Activated B cell treated with CpG ODN at 0.5 μM for 24 hours (primary cell): Measurements from ENCODE around the gene NBAS. TPM values are rescaled to one million over a fixed set of nuclear protein-coding genes. Genes with fewer than 3 reads are reported as not detected.
A peak's percentile ranks its signal among the peaks of the same experiment; 100 is the strongest.

Experiments
- ATAC-seq: fragments of 200-7000 bp; cut with Tn5 transposase; one replicate; pipeline ENCODE4 v1.10.0; 2021; ENCODE audit warnings: low read depth, mild to moderate bottlenecking, moderate library complexity
- CTCF ChIA-PET: fragments of 350-600 bp; sonication (Branson Sonifier 250); formaldehyde crosslinking; loops from one replicate; lab custom pipeline; 2021; ENCODE audit warnings: antibody characterized with exemption; lab: Charles Lee
- POLR2A ChIA-PET: fragments of 350-600 bp; sonication (Branson Sonifier 250); formaldehyde crosslinking; loops from one replicate; lab custom pipeline; 2021; ENCODE audit warnings: antibody characterized with exemption; lab: Charles Lee
- DNase-seq: peaks from one replicate; pipeline ENCODE4 v3.0.0; 2022
- H3K27ac Mint-ChIP-seq: one replicate; pipeline ENCODE4 v1.8.0; 2020; ENCODE audit warnings: mixed read lengths
- H3K27me3 Mint-ChIP-seq: one replicate; pipeline ENCODE4 v1.8.0; 2021; ENCODE audit warnings: mixed read lengths
- H3K36me3 Mint-ChIP-seq: one replicate; pipeline ENCODE4 v1.8.0; 2021; ENCODE audit warnings: low read depth, mixed read lengths
- H3K4me1 Mint-ChIP-seq: one replicate; pipeline ENCODE4 v1.8.0; 2021; ENCODE audit warnings: mixed read lengths
- H3K4me3 Mint-ChIP-seq: one replicate; pipeline ENCODE4 v1.8.0; 2020; ENCODE audit warnings: mild to moderate bottlenecking, mixed read lengths
- H3K9me3 Mint-ChIP-seq: one replicate; pipeline ENCODE4 v1.8.0; 2020; ENCODE audit warnings: mixed read lengths
- CTCF ChIP-seq: fragments of 200-600 bp; IDR thresholded peaks from one replicate; pipeline ENCODE4 v1.8.0; 2022; ENCODE audit warnings: antibody characterized with exemption, mild to moderate bottlenecking
- intact Hi-C: fragments of 100-400 bp; cut with micrococcal nuclease; formaldehyde crosslinking; loops from one replicate; pipeline ENCODE4 v1.15.1; 2024
- total RNA-seq: library from RNA; stranded (reverse); gene quantifications from 2 replicates; pipeline ENCODE4 v1.2.3, GENCODE V29; 2022

The NBAS gene
- total RNA-seq, 1 donor from 2014 or later = 40.1 TPM

DNA sequence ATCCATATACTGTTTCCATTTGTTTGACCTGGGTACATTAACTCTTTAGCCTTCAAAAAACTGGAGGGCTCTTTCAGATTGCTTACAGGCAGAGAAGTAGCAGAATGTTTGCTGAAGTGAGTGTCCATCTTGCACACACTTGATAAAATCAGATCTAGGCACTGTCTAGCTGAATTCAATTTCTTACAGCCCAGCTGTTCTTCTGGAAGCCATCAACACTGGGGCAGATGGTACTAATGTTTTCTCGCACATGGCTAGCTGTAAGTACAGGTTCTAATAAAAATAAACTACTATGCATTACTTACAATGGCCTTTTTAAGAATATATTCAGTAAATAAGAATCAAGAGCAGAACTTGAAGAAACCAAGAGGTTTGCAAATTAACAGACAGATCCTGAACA, 175.9 kb downstream of the NBAS start:
- Mint-ChIP-seq H3K4me1 (no peaks in the 10 kb centered on the region), H3K36me3 (peaks cover 43% of the 10 kb centered on the region), H3K27ac (no peak overlapping the region), H3K4me3 (no peak overlapping the region), H3K9me3 (no peaks in the 10 kb centered on the region), H3K27me3 (no peaks in the 10 kb centered on the region)
- DNase-seq (no peak), ATAC-seq (no peak)
- ChIA-PET POLR2A (no interaction called here), CTCF (no interaction called here)
- no peak for TF ChIP-seq CTCF
- intact Hi-C loops = no loop called here

GRCh38 chr2:15383695-15384350, 177.3 kb downstream of the NBAS start:
- Mint-ChIP-seq H3K4me1 (no peaks in the 10 kb centered on the region), H3K27ac (no peak overlapping the region), H3K9me3 (no peaks in the 10 kb centered on the region), H3K4me3 (no peak overlapping the region), H3K36me3 (peaks cover 40% of the 10 kb centered on the region), H3K27me3 (no peaks in the 10 kb centered on the region)
- CTCF ChIA-PET = no interaction called here
- intact Hi-C loops = no loop called here
- no peak for TF ChIP-seq CTCF
- DNase-seq = no peak
- ATAC-seq = no peak
- POLR2A ChIA-PET = no interaction called here

GRCh38 chr2:15378148-15378908, 182.8 kb downstream of the NBAS start:
- H3K27ac Mint-ChIP-seq = peak overlapping the region; percentile 48
- ChIA-PET CTCF (no interaction called here), POLR2A (no interaction called here)
- no peaks in the 10 kb centered on the region for H3K9me3 Mint-ChIP-seq
- H3K4me3 Mint-ChIP-seq = no peak overlapping the region
- no peak for DNase-seq
- intact Hi-C loops = no loop called here
- no peaks in the 10 kb centered on the region for H3K27me3 Mint-ChIP-seq
- no peak for TF ChIP-seq CTCF
- ATAC-seq = no peak
- peaks cover 7% of the 10 kb centered on the region for H3K4me1 Mint-ChIP-seq
- H3K36me3 Mint-ChIP-seq = peaks cover 48% of the 10 kb centered on the region

- POLR2A ChIA-PET = no interaction called here
- Mint-ChIP-seq H3K9me3 (no peaks in the 10 kb centered on the region), H3K36me3 (peaks cover 48% of the 10 kb centered on the region), H3K4me3 (no peak overlapping the region), H3K4me1 (peaks cover 7% of the 10 kb centered on the region), H3K27me3 (no peaks in the 10 kb centered on the region), H3K27ac (no peak overlapping the region)
- ATAC-seq (no peak), DNase-seq (no peak)
- intact Hi-C loops = no loop called here
- CTCF ChIA-PET = no interaction called here
- no peak for TF ChIP-seq CTCF
Observed at GRCh38 chr2:15377202-15377601, 183.9 kb downstream of the NBAS start.

GRCh38 chr2:15372019-15372418, 189.1 kb downstream of the NBAS start:
- Mint-ChIP-seq H3K27me3 (no peaks in the 10 kb centered on the region), H3K27ac (no peak overlapping the region), H3K9me3 (no peaks in the 10 kb centered on the region), H3K4me1 (peaks cover 20% of the 10 kb centered on the region), H3K4me3 (no peak overlapping the region), H3K36me3 (peaks cover 43% of the 10 kb centered on the region)
- DNase-seq = no peak
- POLR2A ChIA-PET = no interaction called here
- TF ChIP-seq CTCF = no peak
- CTCF ChIA-PET = no interaction called here
- intact Hi-C loops = no loop called here
- no peak for ATAC-seq
